Vagina (tissue), 2 donors: ENCODE measurements around the gene CRTAC1.

Experiments used
- CTCF ChIP-seq, 3 experiments: fragments of 450-650 bp in 2 of 3; fragments of 200-600 bp in 1 of 3; sonication (generic) in 1 of 3; IDR thresholded peaks; one replicate each; pipeline ENCODE4 v1.5.1; 2017 to 2019; ENCODE audit warnings: antibody characterized with exemption in 3 of 3, mild to moderate bottlenecking in 2 of 3, moderate library complexity in 2 of 3
- POLR2A ChIP-seq, 2 donors: fragments of 450-650 bp; IDR thresholded peaks; one replicate each; pipeline ENCODE4 v1.6.1; 2017; ENCODE audit warnings: antibody characterized with exemption in 2 of 2, mild to moderate bottlenecking in 2 of 2, moderate library complexity in 2 of 2
- POLR2AphosphoS5 ChIP-seq, 2 donors: sonication (generic); formaldehyde crosslinking; IDR thresholded peaks; one replicate each; pipeline ENCODE4 v1.9.0; 2017; ENCODE audit warnings: antibody characterized with exemption in 2 of 2, mild to moderate bottlenecking in 2 of 2, low read depth in 1 of 2; ENCODE audit not compliant: insufficient read depth in 1 of 2

GRCh38 chr10:97880109-97880508 is 150.3 kb downstream of the CRTAC1 start:
- TF ChIP-seq CTCF (IDR thresholded peaks at IDR 0.05) (no peak), POLR2A (IDR thresholded peaks at IDR 0.05) (no peak), POLR2AphosphoS5 (IDR thresholded peaks at IDR 0.05; ENCODE audit: insufficient read depth in 1 of 2, low read depth in 1 of 2) (no peak)
